Liver (tissue), 9 donors: Measurements from ENCODE around the gene POU2F3. TPM values are rescaled to one million over a fixed set of nuclear protein-coding genes. Genes with fewer than 3 reads are reported as not detected.

Experiments
- DNase-seq: peaks from one replicate; pipeline ENCODE4 v3.0.0-alpha.2; 2017; ENCODE audit warnings: low spot score
- H3K27ac ChIP-seq, 2 donors: one replicate each; pipeline ENCODE4 v1.7.0; 2013; ENCODE audit warnings: inconsistent platforms in 2 of 2, low read length in 2 of 2, control low read depth in 1 of 2, low read depth in 1 of 2, mild to moderate bottlenecking in 1 of 2
- H3K27me3 ChIP-seq, 4 donors: one replicate each; pipeline versions ENCODE4 v1.6.1 to v1.7.0; 2013; ENCODE audit warnings: low read length in 3 of 4, inconsistent platforms in 1 of 4, mild to moderate bottlenecking in 1 of 4, moderate library complexity in 1 of 4; ENCODE audit not compliant: control insufficient read depth in 4 of 4, insufficient read depth in 4 of 4
- H3K36me3 ChIP-seq, 4 donors: one replicate each; pipeline versions ENCODE4 v1.6.1 to v1.7.0; 2013; ENCODE audit warnings: low read length in 3 of 4, mild to moderate bottlenecking in 3 of 4, low read depth in 1 of 4, moderate library complexity in 1 of 4; ENCODE audit not compliant: control insufficient read depth in 4 of 4, insufficient read depth in 3 of 4
- H3K4me1 ChIP-seq, 4 donors: one replicate each; pipeline versions ENCODE4 v1.6.1 to v1.7.0; 2013; ENCODE audit warnings: low read length in 3 of 4, mild to moderate bottlenecking in 3 of 4, moderate library complexity in 1 of 4; ENCODE audit not compliant: control insufficient read depth in 4 of 4, insufficient read depth in 4 of 4
- H3K4me3 ChIP-seq, 3 donors: one replicate each; pipeline versions ENCODE4 v1.6.1 to v1.7.0; 2013; ENCODE audit warnings: low read length in 3 of 3, control low read depth in 1 of 3, low read depth in 1 of 3, mild to moderate bottlenecking in 1 of 3
- H3K9ac ChIP-seq, 2 donors: one replicate each; pipeline ENCODE4 v1.7.0; 2013; ENCODE audit warnings: low read length in 2 of 2, mild to moderate bottlenecking in 2 of 2, moderate library complexity in 2 of 2, control low read depth in 1 of 2, low read depth in 1 of 2
- H3K9me3 ChIP-seq, 4 donors: one replicate each; pipeline versions ENCODE4 v1.6.1 to v1.7.0; 2013; ENCODE audit warnings: low read length in 3 of 4; ENCODE audit not compliant: control insufficient read depth in 4 of 4
- ATF3 ChIP-seq: IDR thresholded peaks from 2 replicates; pipeline ENCODE4 v1.6.1; 2016; ENCODE audit warnings: antibody characterized with exemption
- EGR1 ChIP-seq, 2 donors: IDR thresholded peaks; 2 replicates each; pipeline ENCODE4 v1.6.1; 2016 to 2018; ENCODE audit warnings: antibody characterized with exemption in 2 of 2, low read depth in 2 of 2
- FOXA1 ChIP-seq: IDR thresholded peaks from 2 replicates; pipeline ENCODE4 v1.6.1; 2016; ENCODE audit warnings: antibody characterized with exemption
- FOXA2 ChIP-seq: IDR thresholded peaks from 2 replicates; pipeline ENCODE4 v1.6.1; 2016; ENCODE audit warnings: antibody characterized with exemption
- GABPA ChIP-seq, 2 donors: IDR thresholded peaks in 1 of 2; conservative IDR thresholded peaks in 1 of 2; 2 replicates each; pipeline ENCODE4 v1.6.1; 2016; ENCODE audit warnings: antibody characterized with exemption in 2 of 2, mild to moderate bottlenecking in 1 of 2, moderate library complexity in 1 of 2
- HNF4A ChIP-seq, 2 donors: conservative IDR thresholded peaks; 2 replicates each; pipeline ENCODE4 v1.6.1; 2016; ENCODE audit warnings: antibody characterized with exemption in 2 of 2, mild to moderate bottlenecking in 2 of 2
- JUND ChIP-seq, 2 donors: IDR thresholded peaks; 2 replicates each; pipeline ENCODE4 v1.6.1; 2016; ENCODE audit warnings: antibody characterized with exemption in 2 of 2
- MAX ChIP-seq: IDR thresholded peaks from 2 replicates; pipeline ENCODE4 v1.6.1; 2016; ENCODE audit warnings: antibody characterized with exemption
- RAD21 ChIP-seq, 2 donors: IDR thresholded peaks; 2 replicates each; pipeline ENCODE4 v1.6.1; 2016; ENCODE audit warnings: antibody characterized with exemption in 2 of 2, mild to moderate bottlenecking in 2 of 2
- RXRA ChIP-seq, 2 donors: IDR thresholded peaks; 2 replicates each; pipeline ENCODE4 v1.6.1; 2017 to 2018; ENCODE audit warnings: antibody characterized with exemption in 2 of 2, mild to moderate bottlenecking in 1 of 2
- TAF1 ChIP-seq: conservative IDR thresholded peaks from 2 replicates; pipeline ENCODE4 v1.6.1; 2016; ENCODE audit warnings: antibody characterized with exemption, mild to moderate bottlenecking
- ZBTB33 ChIP-seq: IDR thresholded peaks from 2 replicates; pipeline ENCODE4 v1.6.1; 2016; ENCODE audit warnings: antibody characterized with exemption
- WGBS: extraction: QIAGEN DNeasy Blood & Tissue Kit; methylation state at CpG from one replicate; pipeline ENCODE4 v1.1.7; 2013; 5-methylcytosine and 5-hydroxymethylcytosine counted together
- polyA plus RNA-seq, 2 donors: library from polyadenylated mRNA; stranded (reverse) in 1 of 2; unstranded in 1 of 2; fragments of 200-250 nt in 1 of 2; fragments of >200 nt in 1 of 2; fragmentation: Nextera tagmentation in 1 of 2; extraction: Ambion mirVana in 1 of 2; gene quantifications; one replicate each; pipeline versions ENCODE4 v1.2.1 to v1.2.3, GENCODE V29; 2013 to 2015
- total RNA-seq, 2 donors: library from RNA; depleted of rRNA; stranded (reverse); fragments of >200 nt; gene quantifications; one replicate each; pipeline ENCODE4 v1.2.3, GENCODE V29; 2014
- donor health status: healthy.
- donor health status: healthy.
- donor health status: healthy.
- donor health status: healthy.
- donor health status: healthy.

POU2F3 gene
- total and polyA plus RNA-seq, 4 donors = not detected

GRCh38 chr11:120192831-120193625, 46.9 kb upstream of the POU2F3 start (continued):
- TF ChIP-seq ZBTB33 (peak; percentile 79), EGR1 (IDR thresholded peaks at IDR 0.05; ENCODE audit: low read depth in 2 of 2) (peak in 1 of 2 donors; percentile 52)

GRCh38 chr11:120194166-120194565, 45.8 kb upstream of the POU2F3 start:
- 93% methylated on average over 4 of the region's 4 CpGs for WGBS
- Histone ChIP-seq H3K4me3 (no peak overlapping the region), H3K36me3 (no peaks in the 10 kb centered on the region), H3K27ac (no peak overlapping the region), H3K9me3 (no peaks in the 10 kb centered on the region), H3K4me1 (peaks cover 5 to 61% (median 44%) of the 10 kb centered on the region in 4 donors), H3K27me3 (no peaks in the 10 kb centered on the region), H3K9ac (no peak overlapping the region)
- TF ChIP-seq JUND (IDR thresholded peaks at IDR 0.05) = no peak
- DNase-seq = no peak

- no peaks in the 10 kb centered on the region for H3K9me3 ChIP-seq
- H3K9ac ChIP-seq = no peak overlapping the region
- no peak overlapping the region for H3K27ac ChIP-seq
- no peak for TF ChIP-seq HNF4A (conservative IDR thresholded peaks at IDR 0.05)
- no peak for TF ChIP-seq TAF1
- TF ChIP-seq RAD21 (IDR thresholded peaks at IDR 0.05) = no peak
- TF ChIP-seq FOXA2 = no peak
- TF ChIP-seq FOXA1 = no peak
- TF ChIP-seq MAX = no peak
- TF ChIP-seq EGR1 (IDR thresholded peaks at IDR 0.05; ENCODE audit: low read depth in 2 of 2) = no peak
- TF ChIP-seq ATF3 = no peak
- TF ChIP-seq JUND (IDR thresholded peaks at IDR 0.05) = no peak
- no peak for TF ChIP-seq RXRA (IDR thresholded peaks at IDR 0.05)
- no peaks in the 10 kb centered on the region for H3K27me3 ChIP-seq
- H3K4me3 ChIP-seq = no peak overlapping the region
- no peak for DNase-seq
- 83% methylated on average over 13 of the region's 13 CpGs for WGBS
- H3K4me1 ChIP-seq = peaks cover 5 to 65% (median 43%) of the 10 kb centered on the region in 4 donors
- no peaks in the 10 kb centered on the region for H3K36me3 ChIP-seq
These were observed 44.2 kb upstream of the POU2F3 start for GRCh38 chr11:120195601-120196320.

- H3K27me3 ChIP-seq = no peaks in the 10 kb centered on the region
- DNase-seq = no peak
- WGBS = 88% methylated on average over 6 of the region's 6 CpGs
- H3K27ac ChIP-seq = peak overlapping the region in 1 of 2 donors; percentile 8
- H3K9ac ChIP-seq = no peak overlapping the region
- no peaks in the 10 kb centered on the region for H3K9me3 ChIP-seq
- H3K4me1 ChIP-seq = peaks cover 5 to 56% (median 39%) of the 10 kb centered on the region in 4 donors
- no peaks in the 10 kb centered on the region for H3K36me3 ChIP-seq
- H3K4me3 ChIP-seq = no peak overlapping the region
- TF ChIP-seq GABPA (IDR thresholded peaks at IDR 0.05 in 1 of 2, conservative IDR thresholded peaks at IDR 0.05 in 1 of 2) (no peak), MAX (no peak)
These were observed 43.1 kb upstream of the POU2F3 start for GRCh38 chr11:120196826-120197225.
